Hematopoietic multipotent progenitor cell (in vitro differentiated cells): ENCODE results near the gene HOXB2. TPM values are rescaled to one million over a fixed set of nuclear protein-coding genes. Genes with fewer than 3 reads are reported as not detected.

Experiments used
- DNase-seq, 3 donors: peaks; one replicate each; pipeline ENCODE4 v3.0.0-alpha.2; 2011 to 2015; ENCODE audit warnings: low read depth in 2 of 3, low spot score in 2 of 3
- total RNA-seq: library from RNA; depleted of rRNA; stranded (reverse); fragments of >200 nt; gene quantifications from one replicate; pipeline ENCODE4 v1.2.3, GENCODE V29; 2012

HOXB2 gene
- total RNA-seq, 1 donor = 10.8 TPM

GRCh38 chr17:48500435-48501426 lies 44.2 kb downstream of the HOXB2 start:
- DNase-seq = peak in 2 of 3 donors; percentile 63 to 77

GRCh38 chr17:48499735-48500434 lies 45.0 kb downstream of the HOXB2 start:
- no peak for DNase-seq

- no peak for DNase-seq
Observed at GRCh38 chr17:48499248-48499647, 45.7 kb downstream of the HOXB2 start.

GRCh38 chr17:48498164-48498850 lies 46.6 kb downstream of the HOXB2 start:
- no peak for DNase-seq

GRCh38 chr17:48497103-48497502 lies 47.8 kb downstream of the HOXB2 start:
- DNase-seq = no peak

- DNase-seq = no peak
Observed at GRCh38 chr17:48494335-48494734, 50.6 kb downstream of the HOXB2 start.

Other genes starting within 250 kb of the HOXB2 start
- gene SKAP1, start 114.9 kb downstream of the HOXB2 start, total RNA-seq = 4.8 TPM
- not detected for gene HOXB1, start 14.1 kb downstream of the HOXB2 start, total RNA-seq
- 6.5 TPM for gene HOXB4, start 33.2 kb upstream of the HOXB2 start, total RNA-seq
- gene HOXB3, start 45.1 kb upstream of the HOXB2 start, total RNA-seq = 20.5 TPM
- 0.54 TPM for gene HOXB5, start 48.7 kb upstream of the HOXB2 start, total RNA-seq
- gene HOXB6, start 59.9 kb upstream of the HOXB2 start, total RNA-seq = 7.3 TPM
- gene HOXB7, start 65.9 kb upstream of the HOXB2 start, total RNA-seq = 0.54 TPM
- not detected for gene HOXB8, start 70.2 kb upstream of the HOXB2 start, total RNA-seq
- gene HOXB9, start 81.2 kb upstream of the HOXB2 start, total RNA-seq = under 0.01 TPM
- not detected for gene PRAC1, start 177.4 kb upstream of the HOXB2 start, total RNA-seq
- gene PRAC2, start 178.1 kb upstream of the HOXB2 start, total RNA-seq = not detected
- not detected for gene HOXB13, start 183.6 kb upstream of the HOXB2 start, total RNA-seq